Measurements from ENCODE around the gene CARS2. TPM values are rescaled to one million over a fixed set of nuclear protein-coding genes. Genes with fewer than 3 reads are reported as not detected.

The CARS2 gene
- total RNA-seq, 4 donors from 2014 or later = 32.9 to 56.9 (median 40.2) TPM

DNA sequence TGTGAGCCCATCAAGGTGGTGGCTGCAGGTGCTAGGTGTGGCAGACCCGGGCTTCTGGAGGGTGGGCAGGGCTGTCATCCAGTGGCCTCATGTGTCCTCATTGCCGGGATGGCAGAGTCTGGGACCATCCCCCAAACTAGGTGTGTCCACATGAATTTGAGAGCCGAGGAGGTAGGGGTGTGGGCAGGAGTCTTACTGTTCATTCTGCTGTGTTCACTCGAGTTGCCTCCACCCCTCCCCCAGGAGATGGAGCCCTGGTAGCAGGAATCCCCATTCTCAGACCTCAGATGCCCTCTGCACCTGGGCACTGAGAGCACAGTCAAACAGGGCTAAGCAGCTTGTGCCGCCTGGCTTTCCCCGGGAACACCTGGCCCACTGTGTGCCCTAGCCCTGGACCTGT lies 68.2 kb downstream of the CARS2 start:
- DNase-seq (ENCODE audit: extremely low spot score) = no peak
- Histone ChIP-seq H3K27ac (replicated peaks in 1 of 4) (no peak overlapping the region), H3K4me3 (no peak overlapping the region), H3K27me3 (no peaks in the 10 kb centered on the region), H3K9me3 (no peaks in the 10 kb centered on the region), H3K4me1 (peaks cover 12 to 19% (median 15%) of the 10 kb centered on the region in 4 donors), H3K36me3 (peaks cover 54 to 93% (median 88%) of the 10 kb centered on the region in 4 donors)
- intact Hi-C loops (cut with DNase I) = no loop called here
- WGBS = 78% methylated on average over 5 of the region's 6 CpGs
- TF ChIP-seq, protein P1, sequence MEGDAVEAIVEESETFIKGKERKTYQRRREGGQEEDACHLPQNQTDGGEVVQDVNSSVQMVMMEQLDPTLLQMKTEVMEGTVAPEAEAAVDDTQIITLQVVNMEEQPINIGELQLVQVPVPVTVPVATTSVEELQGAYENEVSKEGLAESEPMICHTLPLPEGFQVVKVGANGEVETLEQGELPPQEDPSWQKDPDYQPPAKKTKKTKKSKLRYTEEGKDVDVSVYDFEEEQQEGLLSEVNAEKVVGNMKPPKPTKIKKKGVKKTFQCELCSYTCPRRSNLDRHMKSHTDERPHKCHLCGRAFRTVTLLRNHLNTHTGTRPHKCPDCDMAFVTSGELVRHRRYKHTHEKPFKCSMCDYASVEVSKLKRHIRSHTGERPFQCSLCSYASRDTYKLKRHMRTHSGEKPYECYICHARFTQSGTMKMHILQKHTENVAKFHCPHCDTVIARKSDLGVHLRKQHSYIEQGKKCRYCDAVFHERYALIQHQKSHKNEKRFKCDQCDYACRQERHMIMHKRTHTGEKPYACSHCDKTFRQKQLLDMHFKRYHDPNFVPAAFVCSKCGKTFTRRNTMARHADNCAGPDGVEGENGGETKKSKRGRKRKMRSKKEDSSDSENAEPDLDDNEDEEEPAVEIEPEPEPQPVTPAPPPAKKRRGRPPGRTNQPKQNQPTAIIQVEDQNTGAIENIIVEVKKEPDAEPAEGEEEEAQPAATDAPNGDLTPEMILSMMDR (IDR thresholded peaks at IDR 0.05) = no peak
- no peak for TF ChIP-seq POLR2A (IDR thresholded peaks at IDR 0.05; ENCODE audit: low read depth)
- no peak for TF ChIP-seq POLR2AphosphoS5 (IDR thresholded peaks at IDR 0.05)
- no peak for TF ChIP-seq EP300 (IDR thresholded peaks at IDR 0.05)

DNA sequence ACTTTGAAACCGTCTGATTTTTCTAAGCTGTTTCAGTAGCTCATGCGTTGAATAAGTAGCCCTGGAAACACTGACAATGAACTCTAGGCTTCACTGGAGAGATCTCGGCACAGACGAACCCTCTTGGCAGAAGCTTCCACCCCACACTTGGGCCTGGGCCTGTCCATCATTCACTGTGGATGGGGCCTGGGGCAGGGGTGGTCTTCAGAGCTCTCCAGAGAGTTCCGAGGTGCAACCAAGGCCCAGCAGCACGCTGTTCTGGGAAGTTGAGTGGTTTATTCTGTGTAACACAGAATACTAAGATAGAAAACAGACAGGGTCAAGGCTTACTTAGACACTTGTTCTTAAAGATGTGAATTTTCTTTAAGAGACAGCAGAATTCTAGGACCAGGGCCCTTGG lies 68.6 kb downstream of the CARS2 start:
- Histone ChIP-seq H3K36me3 (peaks cover 49 to 93% (median 88%) of the 10 kb centered on the region in 4 donors), H3K4me1 (peaks cover 12 to 19% (median 15%) of the 10 kb centered on the region in 4 donors), H3K27ac (replicated peaks in 1 of 4) (no peak overlapping the region), H3K4me3 (no peak overlapping the region), H3K27me3 (no peaks in the 10 kb centered on the region), H3K9me3 (no peaks in the 10 kb centered on the region)
- TF ChIP-seq POLR2A (IDR thresholded peaks at IDR 0.05; ENCODE audit: low read depth) (no peak), POLR2AphosphoS5 (IDR thresholded peaks at IDR 0.05) (no peak), EP300 (IDR thresholded peaks at IDR 0.05) (no peak)
- TF ChIP-seq, protein P1 (IDR thresholded peaks at IDR 0.05) = no peak
- intact Hi-C loops (cut with DNase I) = no loop called here
- WGBS = 82% methylated on average over 6 of the region's 6 CpGs
- DNase-seq (ENCODE audit: extremely low spot score) = no peak

DNA sequence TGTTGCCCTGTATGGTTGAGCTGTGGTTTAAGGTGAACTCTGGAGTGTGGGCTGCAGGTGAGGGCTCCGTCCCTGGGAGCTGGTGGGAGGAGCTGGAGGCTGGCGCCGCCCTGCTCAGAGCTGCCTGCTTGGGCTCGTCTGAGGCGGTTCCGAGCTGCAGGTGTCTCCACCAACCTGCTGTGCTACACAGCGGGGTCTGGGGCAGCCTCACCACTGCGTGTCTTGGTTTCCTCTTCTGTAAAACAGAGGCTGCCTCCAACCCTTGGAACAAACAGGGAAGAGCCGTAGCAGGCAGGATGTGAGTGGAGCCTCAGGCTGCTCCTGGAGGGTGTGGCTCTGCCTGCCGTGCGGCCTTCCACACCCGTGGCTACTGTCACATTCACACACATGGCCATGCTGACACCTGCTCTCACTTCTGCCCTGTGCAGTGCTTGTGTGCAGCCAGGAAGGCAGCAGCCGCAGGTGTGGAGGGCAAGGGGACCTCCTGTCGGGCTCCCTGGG lies 69.2 kb downstream of the CARS2 start:
- WGBS = 86% methylated on average over 13 of the region's 14 CpGs
- peaks cover 49 to 93% (median 86%) of the 10 kb centered on the region in 4 donors for H3K36me3 ChIP-seq
- DNase-seq (ENCODE audit: extremely low spot score) = no peak

DNA sequence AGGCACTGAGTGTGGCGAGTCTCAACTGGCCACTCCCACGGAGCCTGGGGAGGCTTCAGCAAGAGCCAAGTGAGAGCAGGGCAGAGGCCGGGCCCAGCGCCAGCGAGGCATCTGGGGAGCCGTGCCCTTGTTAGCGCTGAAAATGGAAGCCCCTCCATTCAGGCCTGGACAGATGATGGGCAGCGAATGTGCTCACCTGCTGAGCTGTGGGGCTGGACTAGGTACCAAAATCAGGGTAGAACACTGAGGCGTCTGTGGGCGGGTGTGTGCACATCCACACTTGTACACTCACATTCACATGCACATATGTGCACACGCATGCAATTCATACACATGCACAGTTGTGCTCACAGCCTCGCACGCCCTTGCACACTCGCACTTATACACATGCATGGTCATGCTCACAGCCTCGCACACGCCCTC lies 69.9 kb downstream of the CARS2 start:
- no peaks in the 10 kb centered on the region for H3K9me3 ChIP-seq
- no peak overlapping the region for H3K27ac ChIP-seq (replicated peaks in 1 of 4)
- TF ChIP-seq POLR2AphosphoS5 (IDR thresholded peaks at IDR 0.05) = no peak
- no peak for TF ChIP-seq POLR2A (IDR thresholded peaks at IDR 0.05; ENCODE audit: low read depth)
- TF ChIP-seq, protein P1 (IDR thresholded peaks at IDR 0.05) = no peak
- no peak for TF ChIP-seq EP300 (IDR thresholded peaks at IDR 0.05)
- DNase-seq (ENCODE audit: extremely low spot score) = no peak
- peaks cover 49 to 90% (median 81%) of the 10 kb centered on the region in 4 donors for H3K36me3 ChIP-seq
- 82% methylated on average over 16 of the region's 16 CpGs for WGBS
- intact Hi-C loops (cut with DNase I) = no loop called here
- H3K4me1 ChIP-seq = peaks cover 6 to 15% (median 12%) of the 10 kb centered on the region in 4 donors
- H3K4me3 ChIP-seq = no peak overlapping the region
- no peaks in the 10 kb centered on the region for H3K27me3 ChIP-seq

More for the DNA sequence above, 69.2 kb downstream of the CARS2 start:
- intact Hi-C loops (cut with DNase I) = no loop called here
- H3K27me3 ChIP-seq = no peaks in the 10 kb centered on the region
- H3K4me3 ChIP-seq = no peak overlapping the region
- no peaks in the 10 kb centered on the region for H3K9me3 ChIP-seq
- no peak for TF ChIP-seq POLR2A (IDR thresholded peaks at IDR 0.05; ENCODE audit: low read depth)
- no peak for TF ChIP-seq POLR2AphosphoS5 (IDR thresholded peaks at IDR 0.05)
- no peak for TF ChIP-seq EP300 (IDR thresholded peaks at IDR 0.05)
- H3K27ac ChIP-seq (replicated peaks in 1 of 4) = no peak overlapping the region
- peaks cover 12 to 19% (median 16%) of the 10 kb centered on the region in 4 donors for H3K4me1 ChIP-seq

DNA sequence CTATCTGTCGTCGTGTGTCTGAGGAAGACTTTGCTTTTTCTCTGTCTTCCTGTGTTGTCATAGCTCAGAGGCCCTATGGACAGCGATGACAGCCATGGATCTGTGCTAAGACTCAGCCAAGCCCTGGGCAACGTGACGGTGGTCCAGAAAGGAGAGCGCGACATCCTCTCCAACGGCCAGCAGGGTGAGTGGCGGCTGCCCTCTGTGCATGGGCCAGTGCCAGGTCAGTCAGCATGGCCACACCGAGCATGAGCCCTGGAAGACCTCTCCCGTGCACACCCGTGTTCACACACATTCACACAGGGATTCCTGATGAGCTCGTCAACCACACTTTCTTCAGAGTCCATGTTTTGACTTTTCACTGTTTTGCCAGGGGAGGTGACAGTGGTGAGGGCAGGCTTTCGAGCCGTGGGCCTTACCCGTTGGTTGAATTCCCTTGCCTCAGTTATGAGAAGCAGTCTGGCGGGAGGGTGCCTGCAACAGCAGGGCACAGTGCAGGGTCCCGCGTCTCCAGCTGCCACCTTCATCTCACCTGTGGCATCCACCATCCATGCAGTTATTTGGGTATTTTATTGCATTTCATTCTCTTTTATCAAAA lies 70.4 kb downstream of the CARS2 start:
- intact Hi-C loops (cut with DNase I) = no loop called here
- H3K36me3 ChIP-seq = peaks cover 49 to 87% (median 76%) of the 10 kb centered on the region in 4 donors
- H3K9me3 ChIP-seq = no peaks in the 10 kb centered on the region
- H3K4me3 ChIP-seq = no peak overlapping the region
- DNase-seq (ENCODE audit: extremely low spot score) = no peak
- H3K27ac ChIP-seq (replicated peaks in 1 of 4) = no peak overlapping the region
- TF ChIP-seq, protein P1 (IDR thresholded peaks at IDR 0.05) = no peak
- no peak for TF ChIP-seq POLR2A (IDR thresholded peaks at IDR 0.05; ENCODE audit: low read depth)
- TF ChIP-seq EP300 (IDR thresholded peaks at IDR 0.05) = no peak
- no peak for TF ChIP-seq POLR2AphosphoS5 (IDR thresholded peaks at IDR 0.05)
- WGBS = 87% methylated on average over 14 of the region's 19 CpGs
- H3K27me3 ChIP-seq = no peaks in the 10 kb centered on the region
- peaks cover under 1 to 15% (median 10%) of the 10 kb centered on the region in 4 donors for H3K4me1 ChIP-seq

Data from esophagus muscularis mucosa (tissue), 4 donors.